HG03095 (cell line): ENCODE measurements around the gene BRIP1.

Experiments used
- ATAC-seq: cut with Tn5 transposase; IDR thresholded peaks from one replicate; pipeline ENCODE4 v1.9.1; 2021; ENCODE audit warnings: moderate library complexity; ENCODE audit not compliant: unreplicated experiment

BRIP1 gene

GRCh38 chr17:61639818-61640217 is 223.5 kb downstream of the BRIP1 start:
- no peak for ATAC-seq

- ATAC-seq, result no peak
Measured at GRCh38 chr17:61638087-61638486, 225.2 kb downstream of the BRIP1 start.

- ATAC-seq, result no peak
Measured at GRCh38 chr17:61635913-61636432, 227.4 kb downstream of the BRIP1 start.

- ATAC-seq, result no peak
Measured at GRCh38 chr17:61634942-61635538, 228.3 kb downstream of the BRIP1 start.

- no peak for ATAC-seq
Measured at GRCh38 chr17:61634011-61634539, 229.3 kb downstream of the BRIP1 start.

- no peak for ATAC-seq
Measured at GRCh38 chr17:61632826-61633225, 230.5 kb downstream of the BRIP1 start.

- ATAC-seq, result no peak
Measured at GRCh38 chr17:61631800-61632199, 231.5 kb downstream of the BRIP1 start.
